Kidney epithelial cell (primary cell): ENCODE measurements around the gene ZNF444. TPM values are rescaled to one million over a fixed set of nuclear protein-coding genes. Genes with fewer than 3 reads are reported as not detected.
"Not testable (repeated sequence)": the region's sequence is repeated elsewhere in the genome, so short reads cannot be mapped to it uniquely, and the experiment has no call there.

ENCODE experiments used
- DNase-seq: peaks from one replicate; pipeline ENCODE4 v3.0.0-alpha.2; 2010; ENCODE audit warnings: low read depth
- H3K27me3 ChIP-seq: 2 replicates; pipeline ENCODE4 v1.6.0; 2011; ENCODE audit warnings: low read length; ENCODE audit not compliant: control insufficient read depth, insufficient read depth
- H3K36me3 ChIP-seq: 2 replicates; pipeline ENCODE4 v1.5.1; 2011; ENCODE audit warnings: low read length; ENCODE audit not compliant: control insufficient read depth, insufficient read depth
- H3K4me3 ChIP-seq: 2 replicates; pipeline ENCODE4 v1.5.1; 2011; ENCODE audit warnings: low read depth, mild to moderate bottlenecking, control low read depth, low read length
- CTCF ChIP-seq: IDR thresholded peaks from 2 replicates; pipeline ENCODE4 v1.5.1; 2011; ENCODE audit warnings: mild to moderate bottlenecking, moderate library complexity, low read length, control low read depth, inconsistent platforms; ENCODE audit not compliant: insufficient read depth, poor library complexity, severe bottlenecking
- total RNA-seq: library from RNA; depleted of rRNA; stranded (reverse); fragments of >200 nt; gene quantifications from 2 replicates; pipeline ENCODE4 v1.2.3, GENCODE V29; 2015

The ZNF444 gene
- total RNA-seq, 1 donor from 2014 or later: 40.0 TPM

GRCh38 chr19:56144831-56145230, 3.7 kb downstream of the ZNF444 start:
- no peak for TF ChIP-seq CTCF
- DNase-seq: no peak
- no peaks in the 10 kb centered on the region for H3K27me3 ChIP-seq
- peaks cover 2% of the 10 kb centered on the region for H3K36me3 ChIP-seq
- H3K4me3 ChIP-seq: no peak overlapping the region

- Histone ChIP-seq H3K4me3 (no peak overlapping the region), H3K36me3 (peaks cover 2% of the 10 kb centered on the region), H3K27me3 (no peaks in the 10 kb centered on the region)
- TF ChIP-seq CTCF: no peak
- DNase-seq: no peak
Measured at GRCh38 chr19:56145698-56146097, 4.6 kb downstream of the ZNF444 start.

GRCh38 chr19:56146904-56147303, 5.8 kb downstream of the ZNF444 start:
- DNase-seq: no peak
- Histone ChIP-seq H3K4me3 (no peak overlapping the region), H3K36me3 (peaks cover 2% of the 10 kb centered on the region), H3K27me3 (no peaks in the 10 kb centered on the region)
- no peak for TF ChIP-seq CTCF

GRCh38 chr19:56147307-56147706, 6.2 kb downstream of the ZNF444 start:
- TF ChIP-seq CTCF: no peak
- Histone ChIP-seq H3K4me3 (no peak overlapping the region), H3K27me3 (no peaks in the 10 kb centered on the region), H3K36me3 (peaks cover 2% of the 10 kb centered on the region)
- no peak for DNase-seq

- no peak for TF ChIP-seq CTCF
- Histone ChIP-seq H3K27me3 (no peaks in the 10 kb centered on the region), H3K36me3 (peaks cover 2% of the 10 kb centered on the region), H3K4me3 (no peak overlapping the region)
- no peak for DNase-seq
Measured at GRCh38 chr19:56148096-56148495, 7.0 kb downstream of the ZNF444 start.

- DNase-seq, H3K36me3 ChIP-seq, H3K4me3 ChIP-seq: not testable (repeated sequence)
Measured at GRCh38 chr19:56148955-56149655, 8.0 kb downstream of the ZNF444 start.

More at GRCh38 chr19:56148955-56149655, 8.0 kb downstream of the ZNF444 start:
- H3K27me3 ChIP-seq: not testable (repeated sequence)
